ENCODE results near the gene NUSAP1. TPM values are rescaled to one million over a fixed set of nuclear protein-coding genes. Genes with fewer than 3 reads are reported as not detected.
"Not testable (repeated sequence)": the region's sequence is repeated elsewhere in the genome, so short reads cannot be mapped to it uniquely, and the experiment has no call there.

NUSAP1 gene
- total RNA-seq, 1 donor from 2014 or later: 25.1 TPM

DNA sequence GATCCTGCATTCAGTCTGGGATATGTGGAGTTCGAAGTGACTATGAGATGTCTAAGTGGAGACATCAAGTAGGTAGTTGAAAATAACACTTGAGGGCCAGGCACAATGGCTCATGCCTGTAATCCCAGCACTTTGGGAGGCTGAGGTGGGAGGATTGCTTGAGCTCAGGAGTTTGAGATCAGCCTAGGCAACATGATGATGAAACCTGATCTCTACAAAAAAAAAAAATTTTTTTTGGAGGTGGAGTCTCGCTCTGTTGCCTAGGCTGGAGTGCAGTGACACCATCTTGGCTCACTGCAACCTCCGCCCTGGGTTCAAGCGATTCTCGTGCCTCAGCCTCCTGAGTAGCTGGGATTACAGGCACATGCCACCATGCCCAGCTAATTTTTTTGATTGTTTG lies 93.2 kb downstream of the NUSAP1 start:
- H3K27ac ChIP-seq (ENCODE audit: low read depth, low read length); H3K27me3 ChIP-seq (ENCODE audit: control insufficient read depth in 3 of 3, insufficient read depth in 3 of 3, low read length in 3 of 3); H3K4me1 ChIP-seq (ENCODE audit: control insufficient read depth in 3 of 3, insufficient read depth in 3 of 3, low read length in 3 of 3); H3K36me3 ChIP-seq (ENCODE audit: control insufficient read depth in 3 of 3, insufficient read depth in 3 of 3, low read length in 3 of 3); H3K4me3 ChIP-seq (ENCODE audit: low read length in 3 of 3); H3K9me3 ChIP-seq (ENCODE audit: control insufficient read depth in 3 of 3, low read length in 3 of 3); H3K9ac ChIP-seq (ENCODE audit: low read depth in 1 of 3, low read length in 3 of 3): not testable (repeated sequence)

DNA sequence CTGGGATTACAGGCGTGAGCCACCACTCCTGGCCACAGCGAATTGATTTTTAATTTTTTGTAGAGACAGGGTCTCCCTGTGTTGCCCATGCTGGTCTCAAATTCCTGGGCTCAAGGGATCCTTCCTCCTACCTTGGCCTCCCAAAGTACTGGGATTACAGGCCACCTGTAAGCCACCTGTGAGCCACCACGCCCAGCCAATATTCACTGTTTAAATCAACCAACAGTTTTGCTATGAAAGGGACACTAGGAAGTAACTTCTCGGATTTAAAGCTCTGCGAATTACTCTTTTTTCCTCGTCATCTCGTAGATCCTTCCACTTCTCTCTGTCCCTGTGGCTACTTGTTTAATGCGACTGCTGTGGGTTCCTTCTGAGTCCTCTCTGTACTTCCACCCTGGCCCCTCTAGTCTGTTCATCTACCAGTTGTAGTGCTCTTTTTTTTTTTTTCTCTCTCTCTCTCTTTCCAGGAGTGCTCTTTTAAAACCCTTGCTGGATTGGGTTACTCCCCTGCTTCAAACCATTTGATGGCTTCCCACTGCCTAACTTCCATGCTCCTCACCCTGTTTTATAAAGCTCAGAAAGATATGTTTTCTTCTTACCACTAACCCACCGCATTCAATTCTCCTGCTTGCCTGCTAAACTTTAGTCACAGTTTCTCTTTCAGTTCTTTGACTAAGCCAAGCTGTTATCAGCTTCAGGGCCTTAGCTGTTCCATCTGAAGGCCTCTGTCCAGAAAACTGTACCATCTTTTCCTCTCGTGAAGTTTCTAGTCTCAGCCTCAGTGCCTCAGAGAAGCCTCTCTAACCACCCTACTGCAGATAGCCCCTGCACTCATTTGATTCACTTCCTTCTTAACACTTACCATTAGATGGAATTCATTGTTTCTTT lies 96.6 kb downstream of the NUSAP1 start:
- Histone ChIP-seq H3K36me3 (ENCODE audit: control insufficient read depth in 3 of 3, insufficient read depth in 3 of 3, low read length in 3 of 3) (no peaks in the 10 kb centered on the region), H3K4me1 (ENCODE audit: control insufficient read depth in 3 of 3, insufficient read depth in 3 of 3, low read length in 3 of 3) (no peaks in the 10 kb centered on the region), H3K27me3 (ENCODE audit: control insufficient read depth in 3 of 3, insufficient read depth in 3 of 3, low read length in 3 of 3) (no peaks in the 10 kb centered on the region), H3K9me3 (ENCODE audit: control insufficient read depth in 3 of 3, low read length in 3 of 3) (no peaks in the 10 kb centered on the region), H3K27ac (ENCODE audit: low read depth, low read length) (no peak overlapping the region), H3K4me3 (ENCODE audit: low read length in 3 of 3) (no peak overlapping the region), H3K9ac (ENCODE audit: low read depth in 1 of 3, low read length in 3 of 3) (no peak overlapping the region)

Other genes starting within 250 kb of the NUSAP1 start
- 23.5 TPM for gene INO80, start 216.6 kb upstream of the NUSAP1 start, total RNA-seq
- gene EXD1, start 102.1 kb upstream of the NUSAP1 start, total RNA-seq: not detected
- 44.9 TPM for gene CHP1, start 101.6 kb upstream of the NUSAP1 start, total RNA-seq
- gene OIP5, start 290 bp upstream of the NUSAP1 start, total RNA-seq: 3.7 TPM
- gene NDUFAF1, start 69.6 kb downstream of the NUSAP1 start, total RNA-seq: 29.2 TPM
- gene RTF1, start 84.2 kb downstream of the NUSAP1 start, total RNA-seq: 31.3 TPM
- gene ITPKA, start 161.0 kb downstream of the NUSAP1 start, total RNA-seq: not detected
- 4.2 TPM for gene LTK, start 180.9 kb downstream of the NUSAP1 start, total RNA-seq
- gene RPAP1, start 211.4 kb downstream of the NUSAP1 start, total RNA-seq: 6.8 TPM
- gene TYRO3, start 226.3 kb downstream of the NUSAP1 start, total RNA-seq: 11.5 TPM

All from skeletal muscle tissue (tissue), 4 donors.